Measurements from ENCODE around the gene ARSG.

The ARSG gene

GRCh38 chr17:68446626-68447041 is 155.3 kb downstream of the ARSG start:
- no peak for TF ChIP-seq CTCF (IDR thresholded peaks at IDR 0.05)
- Histone ChIP-seq H3K4me3 (ENCODE audit: low read depth in 1 of 2, low read length in 1 of 2) (no peak overlapping the region), H3K36me3 (peaks cover 91% of the 10 kb centered on the region), H3K9me3 (no peaks in the 10 kb centered on the region), H3K27me3 (no peaks in the 10 kb centered on the region), H3K27ac (no peak overlapping the region), H3K4me1 (ENCODE audit: control insufficient read depth in 1 of 2, insufficient read depth in 1 of 2, low read depth in 1 of 2, low read length in 1 of 2) (peaks cover 16 to 23% of the 10 kb centered on the region in 2 experiments)

GRCh38 chr17:68449021-68449739 is 157.9 kb downstream of the ARSG start:
- Histone ChIP-seq H3K27me3 (no peaks in the 10 kb centered on the region), H3K36me3 (peaks cover 82% of the 10 kb centered on the region)

DNA sequence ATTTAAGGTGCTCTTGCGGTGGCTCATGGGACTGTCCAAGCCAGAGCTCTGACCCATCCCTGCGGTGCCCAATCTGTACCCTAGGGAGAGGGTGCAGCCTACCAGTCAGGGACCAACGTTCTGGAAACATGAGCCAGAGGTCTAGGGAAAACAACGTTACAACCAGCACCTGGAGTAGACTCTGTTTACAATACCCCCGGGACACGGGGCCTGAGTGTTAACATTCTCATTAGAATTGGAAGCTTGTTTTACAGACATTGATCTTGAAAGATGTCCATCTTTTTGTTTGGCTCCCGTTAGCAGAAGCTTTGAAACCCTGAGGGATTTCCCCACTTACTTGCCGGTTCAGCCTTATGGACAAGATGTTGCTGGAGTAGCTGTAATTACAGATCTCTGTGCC is 159.1 kb downstream of the ARSG start:
- peaks cover 35 to 36% of the 10 kb centered on the region in 2 experiments for H3K4me1 ChIP-seq (ENCODE audit: control insufficient read depth in 1 of 2, insufficient read depth in 1 of 2, low read depth in 1 of 2, low read length in 1 of 2)

More at GRCh38 chr17:68449021-68449739, 157.9 kb downstream of the ARSG start:
- TF ChIP-seq CTCF (IDR thresholded peaks at IDR 0.05): no peak
- Histone ChIP-seq H3K9me3 (no peaks in the 10 kb centered on the region), H3K27ac (no peak overlapping the region), H3K4me3 (ENCODE audit: low read depth in 1 of 2, low read length in 1 of 2) (no peak overlapping the region), H3K4me1 (ENCODE audit: control insufficient read depth in 1 of 2, insufficient read depth in 1 of 2, low read depth in 1 of 2, low read length in 1 of 2) (peaks cover 22 to 24% of the 10 kb centered on the region in 2 experiments)

GRCh38 chr17:68450801-68451200 is 159.5 kb downstream of the ARSG start:
- no peak overlapping the region for H3K27ac ChIP-seq
- H3K4me3 ChIP-seq (ENCODE audit: low read depth in 1 of 2, low read length in 1 of 2): no peak overlapping the region
- TF ChIP-seq CTCF (IDR thresholded peaks at IDR 0.05): no peak
- H3K27me3 ChIP-seq: no peaks in the 10 kb centered on the region
- peaks cover 67% of the 10 kb centered on the region for H3K36me3 ChIP-seq
- peaks cover 39 to 40% of the 10 kb centered on the region in 2 experiments for H3K4me1 ChIP-seq (ENCODE audit: control insufficient read depth in 1 of 2, insufficient read depth in 1 of 2, low read depth in 1 of 2, low read length in 1 of 2)
- no peaks in the 10 kb centered on the region for H3K9me3 ChIP-seq

More for the DNA sequence above, 159.1 kb downstream of the ARSG start:
- Histone ChIP-seq H3K36me3 (peaks cover 71% of the 10 kb centered on the region), H3K9me3 (no peaks in the 10 kb centered on the region), H3K27ac (no peak overlapping the region), H3K4me3 (ENCODE audit: low read depth in 1 of 2, low read length in 1 of 2) (no peak overlapping the region), H3K27me3 (no peaks in the 10 kb centered on the region)
- no peak for TF ChIP-seq CTCF (IDR thresholded peaks at IDR 0.05)

DNA sequence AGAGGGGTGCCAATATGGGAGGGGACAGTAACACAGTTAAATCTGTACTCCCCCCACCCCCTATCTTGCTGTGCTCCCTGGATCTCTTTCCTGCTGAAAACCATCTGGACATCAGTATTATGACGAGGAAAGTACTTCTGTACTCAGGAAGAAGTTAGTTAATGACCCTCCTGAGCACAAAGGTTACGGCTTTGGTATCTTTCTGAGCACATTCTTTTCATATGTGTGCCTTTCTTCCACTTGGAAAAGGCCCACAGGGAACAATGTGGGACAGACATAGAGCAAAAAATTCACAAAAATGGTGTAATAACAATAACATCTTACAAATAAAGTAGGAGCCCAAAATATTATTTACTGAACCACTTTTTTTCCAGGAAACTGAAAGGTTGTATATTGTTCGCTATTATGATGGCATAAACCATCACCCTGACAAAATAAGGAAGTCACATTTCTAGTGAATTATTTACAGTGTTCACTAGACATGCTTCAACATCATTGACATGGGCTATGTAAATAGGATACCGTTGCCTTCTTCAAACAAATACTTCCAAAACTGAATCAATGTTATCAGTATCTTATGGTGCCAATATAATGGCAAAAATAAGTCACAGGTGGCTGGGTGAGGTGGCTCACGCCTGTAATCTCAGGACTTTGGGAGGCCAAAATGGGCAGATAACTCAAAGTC is 160.5 kb downstream of the ARSG start:
- Histone ChIP-seq H3K36me3 (peaks cover 57% of the 10 kb centered on the region), H3K9me3 (no peaks in the 10 kb centered on the region), H3K4me1 (ENCODE audit: control insufficient read depth in 1 of 2, insufficient read depth in 1 of 2, low read depth in 1 of 2, low read length in 1 of 2) (peaks cover 48 to 50% of the 10 kb centered on the region in 2 experiments), H3K4me3 (ENCODE audit: low read depth in 1 of 2, low read length in 1 of 2) (no peak overlapping the region), H3K27me3 (no peaks in the 10 kb centered on the region), H3K27ac (peak overlapping the region; percentile 38)
- TF ChIP-seq CTCF (IDR thresholded peaks at IDR 0.05): no peak
